Neural crest cell (in vitro differentiated cells): Measurements from ENCODE around the gene MAP2K7. TPM values are rescaled to one million over a fixed set of nuclear protein-coding genes. Genes with fewer than 3 reads are reported as not detected.
A peak's percentile ranks its signal among the peaks of the same experiment; 100 is the strongest.

Source experiments
- DNase-seq: peaks from one replicate; pipeline ENCODE4 v3.0.0; 2021; ENCODE audit warnings: low read depth, mixed read lengths, low spot score
- H3K27ac Mint-ChIP-seq: one replicate; pipeline ENCODE4 v1.8.0; 2021; ENCODE audit warnings: mild to moderate bottlenecking, mixed read lengths; ENCODE audit not compliant: unreplicated experiment
- H3K27me3 Mint-ChIP-seq: 2 replicates; pipeline ENCODE4 v1.8.0; 2021; ENCODE audit warnings: low read depth, mild to moderate bottlenecking, mixed read lengths
- H3K36me3 Mint-ChIP-seq: 2 replicates; pipeline ENCODE4 v1.8.0; 2021; ENCODE audit warnings: low read depth, mild to moderate bottlenecking, mixed read lengths
- H3K4me1 Mint-ChIP-seq: 2 replicates; pipeline ENCODE4 v1.8.0; 2021; ENCODE audit warnings: mixed read lengths
- H3K4me3 Mint-ChIP-seq: one replicate; pipeline ENCODE4 v1.8.0; 2021; ENCODE audit warnings: mild to moderate bottlenecking, mixed read lengths
- H3K9me3 Mint-ChIP-seq: 2 replicates; pipeline ENCODE4 v1.8.0; 2021; ENCODE audit warnings: mixed read lengths
- total RNA-seq: library from RNA; stranded (reverse); gene quantifications from 2 replicates; pipeline ENCODE4 v1.2.1, GENCODE V29; 2021
- TF ChIP-seq, protein P1 (sequence below): fragments of 200-600 bp; sonication (generic); conservative IDR thresholded peaks from 2 replicates; pipeline ENCODE4 v1.5.0; 2021; ENCODE audit warnings: antibody characterized with exemption, mild to moderate bottlenecking

The MAP2K7 gene
- total RNA-seq, 1 donor from 2014 or later, result 50.7 TPM

DNA sequence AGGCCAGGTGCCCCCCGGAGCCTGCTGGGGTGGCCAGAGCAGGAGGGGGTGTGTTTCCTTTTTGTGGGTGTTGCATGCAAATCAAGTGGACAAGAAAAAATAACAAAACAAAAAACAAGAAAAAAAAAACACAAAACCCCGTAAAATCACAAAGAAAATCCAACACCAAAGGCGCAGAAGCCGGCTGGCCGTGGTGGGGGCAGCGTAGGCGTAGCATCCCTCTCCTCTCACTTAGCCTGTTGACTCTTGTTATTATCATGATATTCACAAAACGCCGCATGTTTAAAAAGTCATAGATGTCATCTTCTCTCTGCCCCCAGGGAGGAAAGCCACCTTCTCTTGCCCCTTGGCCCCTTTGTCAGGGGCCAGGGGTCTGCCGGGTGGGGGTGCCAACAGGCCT lies 10.0 kb downstream of the MAP2K7 start:
- H3K9me3 Mint-ChIP-seq, result no peaks in the 10 kb centered on the region
- no peaks in the 10 kb centered on the region for H3K36me3 Mint-ChIP-seq
- no peak for DNase-seq
- peaks cover 53% of the 10 kb centered on the region for H3K27me3 Mint-ChIP-seq
- peaks cover 10% of the 10 kb centered on the region for H3K4me1 Mint-ChIP-seq
- TF ChIP-seq, protein P1, sequence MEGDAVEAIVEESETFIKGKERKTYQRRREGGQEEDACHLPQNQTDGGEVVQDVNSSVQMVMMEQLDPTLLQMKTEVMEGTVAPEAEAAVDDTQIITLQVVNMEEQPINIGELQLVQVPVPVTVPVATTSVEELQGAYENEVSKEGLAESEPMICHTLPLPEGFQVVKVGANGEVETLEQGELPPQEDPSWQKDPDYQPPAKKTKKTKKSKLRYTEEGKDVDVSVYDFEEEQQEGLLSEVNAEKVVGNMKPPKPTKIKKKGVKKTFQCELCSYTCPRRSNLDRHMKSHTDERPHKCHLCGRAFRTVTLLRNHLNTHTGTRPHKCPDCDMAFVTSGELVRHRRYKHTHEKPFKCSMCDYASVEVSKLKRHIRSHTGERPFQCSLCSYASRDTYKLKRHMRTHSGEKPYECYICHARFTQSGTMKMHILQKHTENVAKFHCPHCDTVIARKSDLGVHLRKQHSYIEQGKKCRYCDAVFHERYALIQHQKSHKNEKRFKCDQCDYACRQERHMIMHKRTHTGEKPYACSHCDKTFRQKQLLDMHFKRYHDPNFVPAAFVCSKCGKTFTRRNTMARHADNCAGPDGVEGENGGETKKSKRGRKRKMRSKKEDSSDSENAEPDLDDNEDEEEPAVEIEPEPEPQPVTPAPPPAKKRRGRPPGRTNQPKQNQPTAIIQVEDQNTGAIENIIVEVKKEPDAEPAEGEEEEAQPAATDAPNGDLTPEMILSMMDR, result no peak
- H3K27ac Mint-ChIP-seq, result no peak overlapping the region
- H3K4me3 Mint-ChIP-seq, result peak overlapping the region; percentile 59

DNA sequence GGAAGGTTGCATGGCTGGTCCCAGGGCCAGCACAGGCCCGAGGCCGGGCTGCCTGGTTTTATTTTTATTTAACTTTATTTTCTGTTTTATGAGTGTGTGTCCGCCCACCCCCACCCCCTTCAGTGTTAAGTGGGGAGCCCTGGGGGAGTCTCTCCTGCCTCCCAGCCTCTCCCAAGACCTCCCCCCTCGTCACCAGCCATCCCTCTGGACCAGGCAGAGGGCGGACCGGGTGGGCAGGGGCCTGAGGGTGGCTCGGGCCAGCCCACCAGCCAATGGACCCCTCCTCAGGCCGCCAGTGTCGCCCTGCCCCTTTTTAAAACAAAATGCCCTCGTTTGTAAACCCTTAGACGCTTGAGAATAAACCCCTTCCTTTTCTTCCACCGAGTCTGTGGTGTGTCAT lies 10.4 kb downstream of the MAP2K7 start:
- Mint-ChIP-seq H3K27me3 (peaks cover 56% of the 10 kb centered on the region), H3K4me1 (peaks cover 10% of the 10 kb centered on the region), H3K36me3 (no peaks in the 10 kb centered on the region), H3K9me3 (no peaks in the 10 kb centered on the region), H3K27ac (no peak overlapping the region), H3K4me3 (peak overlapping the region; percentile 34)
- DNase-seq, result no peak
- TF ChIP-seq, protein P1, result no peak

DNA sequence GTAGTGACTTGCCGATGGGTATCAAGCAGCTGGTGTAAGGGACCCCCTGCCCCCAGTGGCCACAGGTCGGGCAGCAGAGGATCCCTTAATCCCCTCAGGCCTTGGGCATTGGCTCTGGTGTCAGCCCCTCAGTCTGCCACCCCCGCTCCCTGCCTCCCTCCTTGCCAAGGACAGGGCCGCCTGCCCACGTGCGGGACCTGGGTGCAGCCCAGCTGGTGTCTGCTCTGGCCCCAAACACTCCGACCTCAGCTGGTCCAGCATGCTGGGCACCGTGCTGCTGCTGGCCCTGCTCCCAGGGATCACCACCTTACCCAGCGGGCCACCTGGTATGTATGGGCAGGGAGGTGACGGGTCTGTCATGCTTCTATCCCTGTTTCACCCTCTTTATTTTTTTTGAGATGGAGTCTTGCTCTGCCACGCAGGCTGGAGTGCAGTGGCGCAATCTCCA lies 10.9 kb downstream of the MAP2K7 start, which contains the start of gene TGFBR3L:
Gene TGFBR3L (plus strand): TSS at position 233 of the 448 bp plus-strand sequence.
- Mint-ChIP-seq H3K27me3 (peaks cover 59% of the 10 kb centered on the region), H3K4me1 (peaks cover 12% of the 10 kb centered on the region), H3K9me3 (no peaks in the 10 kb centered on the region), H3K4me3 (peak within 1 kb of the TSS; percentile 81), H3K27ac (no peak within 1 kb of the TSS), H3K36me3 (no peaks in the 10 kb centered on the region)
- TF ChIP-seq, protein P1, result no peak
- DNase-seq, result no peak

DNA sequence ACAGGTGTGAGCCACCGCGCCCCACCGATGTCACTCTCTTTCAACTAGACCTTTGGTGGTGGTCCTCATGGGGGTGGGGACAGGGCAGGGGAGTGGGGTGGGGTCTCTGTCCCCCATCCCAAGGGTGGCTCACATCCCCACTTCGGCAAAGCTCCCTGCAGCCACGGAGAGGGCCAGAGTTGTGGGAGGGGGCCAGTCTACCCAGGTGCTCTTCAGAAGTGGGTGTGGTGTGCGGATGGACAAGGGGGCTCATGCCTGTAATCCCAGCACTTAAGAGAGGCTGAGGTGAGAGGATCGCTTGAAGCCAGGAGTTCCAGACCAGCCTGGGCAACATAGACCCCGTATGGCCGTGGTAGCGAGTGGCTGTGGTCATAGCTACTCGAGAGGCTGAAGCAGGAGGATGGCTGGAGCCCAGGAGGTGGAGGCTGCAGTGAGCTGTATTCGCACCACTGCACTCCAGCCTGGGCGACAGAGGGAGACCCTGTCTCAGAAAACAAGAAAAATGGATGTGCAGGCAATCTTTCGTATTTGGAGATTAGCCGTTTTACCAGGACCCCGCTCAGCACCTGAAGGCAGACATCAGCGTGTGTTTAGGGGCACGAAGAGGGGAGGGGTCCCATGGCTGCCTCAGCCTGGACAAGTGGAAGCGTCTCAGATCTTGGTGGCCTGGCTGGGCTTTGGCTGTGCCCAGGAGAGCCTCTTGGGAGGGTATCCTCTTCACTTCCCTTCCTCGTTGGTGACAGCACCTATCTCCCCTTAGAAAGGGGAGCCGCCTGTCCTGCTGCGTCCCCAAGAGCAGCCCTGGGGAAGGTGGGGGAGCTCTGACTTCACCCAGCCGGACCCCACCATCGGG lies 11.8 kb downstream of the MAP2K7 start:
- H3K4me1 Mint-ChIP-seq, result peaks cover 18% of the 10 kb centered on the region
- DNase-seq, result no peak
- no peaks in the 10 kb centered on the region for H3K36me3 Mint-ChIP-seq
- H3K27me3 Mint-ChIP-seq, result peaks cover 65% of the 10 kb centered on the region
- no peaks in the 10 kb centered on the region for H3K9me3 Mint-ChIP-seq
- TF ChIP-seq, protein P1, result no peak
- H3K4me3 Mint-ChIP-seq, result peak overlapping the region; percentile 81
- H3K27ac Mint-ChIP-seq, result no peak overlapping the region

DNA sequence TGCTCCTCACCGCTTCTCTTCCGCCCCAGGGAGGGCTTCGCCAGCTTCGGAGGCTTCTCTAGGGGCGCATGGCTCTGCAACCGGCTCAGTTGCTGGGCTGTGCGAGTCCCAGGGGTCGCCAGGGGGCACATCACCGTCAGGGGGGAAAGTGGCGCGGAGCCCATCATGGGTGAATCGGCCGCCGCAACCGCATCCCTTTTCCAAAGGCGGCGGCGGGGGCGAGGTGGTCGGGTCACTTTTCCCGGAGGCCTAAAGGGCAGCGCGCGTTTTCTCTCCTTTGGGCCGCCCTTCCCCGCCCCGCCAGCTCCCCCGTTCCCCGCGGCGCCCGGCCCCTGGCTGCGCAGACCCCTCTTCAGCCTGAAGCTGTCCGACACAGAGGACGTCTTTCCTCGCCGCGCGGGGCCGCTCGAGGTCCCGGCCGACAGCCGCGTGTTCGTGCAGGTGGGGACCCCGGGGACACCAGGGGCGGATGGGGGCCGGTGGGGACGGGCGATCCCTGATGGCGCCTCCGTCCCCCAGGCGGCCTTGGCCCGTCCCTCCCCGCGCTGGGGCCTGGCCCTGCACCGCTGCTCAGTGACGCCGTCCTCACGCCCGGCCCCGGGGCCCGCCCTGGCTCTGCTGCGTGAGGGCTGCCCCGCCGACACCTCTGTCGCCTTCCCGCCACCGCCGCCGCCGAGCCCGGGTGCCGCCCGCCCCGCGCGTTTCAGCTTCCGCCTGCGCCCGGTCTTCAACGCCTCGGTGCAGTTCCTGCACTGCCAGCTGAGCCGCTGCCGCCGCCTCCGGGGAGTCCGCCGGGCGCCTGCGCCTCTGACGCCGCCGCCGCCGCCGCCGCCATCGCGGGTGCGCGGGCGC lies 12.7 kb downstream of the MAP2K7 start:
- no peak overlapping the region for H3K27ac Mint-ChIP-seq
- H3K27me3 Mint-ChIP-seq, result peaks cover 66% of the 10 kb centered on the region
- H3K36me3 Mint-ChIP-seq, result no peaks in the 10 kb centered on the region
- no peaks in the 10 kb centered on the region for H3K9me3 Mint-ChIP-seq
- no peak for DNase-seq
- H3K4me1 Mint-ChIP-seq, result peaks cover 24% of the 10 kb centered on the region
- peak overlapping the region; percentile 81 for H3K4me3 Mint-ChIP-seq
- TF ChIP-seq, protein P1, result no peak
